ENCODE data around the gene ZFR2. TPM values are rescaled to one million over a fixed set of nuclear protein-coding genes. Genes with fewer than 3 reads are reported as not detected.

Gene ZFR2
- polyA plus RNA-seq, 3 donors, result not detected

DNA sequence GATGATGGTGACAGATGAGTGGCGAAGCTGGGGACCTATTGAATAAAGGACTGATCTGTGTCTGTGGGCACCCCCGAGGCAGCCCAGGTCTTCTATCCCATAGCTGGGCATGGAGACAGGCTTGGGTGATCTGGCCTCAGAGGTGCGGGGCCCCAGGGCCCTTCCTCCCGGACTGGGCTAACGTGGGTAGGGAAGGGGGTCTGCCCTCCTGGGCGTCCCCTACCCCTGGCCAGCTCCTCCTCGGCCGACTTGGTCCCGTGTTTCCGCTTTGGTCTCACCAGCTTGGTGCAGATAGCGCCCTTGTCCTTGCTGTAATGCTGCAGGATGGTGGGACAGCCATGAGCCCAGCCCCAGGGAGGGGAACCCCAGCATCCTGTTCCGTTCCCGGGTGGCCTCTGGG is 85.9 kb downstream of the ZFR2 start:
- intact Hi-C loops (cut with micrococcal nuclease), result no loop called here

DNA sequence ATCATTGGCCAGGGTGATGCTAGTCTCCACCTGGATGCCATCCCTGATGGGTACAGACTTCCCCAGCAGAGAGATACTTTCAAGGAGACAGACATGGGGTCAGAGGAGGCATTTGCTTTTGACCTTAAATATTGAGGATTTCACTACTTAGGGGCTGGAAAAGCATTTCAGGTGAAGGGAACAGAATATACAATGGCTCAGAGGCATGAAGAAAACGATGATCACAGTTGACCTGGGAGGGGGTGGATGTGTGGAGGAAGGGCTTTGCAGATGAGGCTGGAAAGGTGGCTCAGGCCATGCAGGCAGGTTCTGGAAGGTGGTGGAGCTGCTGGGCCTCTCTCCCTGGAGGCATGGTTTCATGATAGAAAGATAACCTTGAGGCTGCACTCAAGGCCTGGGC is 86.5 kb downstream of the ZFR2 start:
- no peak overlapping the region for H3K27ac Mint-ChIP-seq
- H3K4me1 ChIP-seq (ENCODE audit: control insufficient read depth in 1 of 2, insufficient read depth in 2 of 2, low read length in 2 of 2), result peaks cover 7 to 15% of the 10 kb centered on the region in 2 donors
- no peak overlapping the region for H3K9ac ChIP-seq (ENCODE audit: insufficient read depth, low read length, poor library complexity, severe bottlenecking)

More for the DNA sequence above, 85.9 kb downstream of the ZFR2 start:
- Mint-ChIP-seq H3K27me3 (ENCODE audit: low read depth in 3 of 3) (peaks cover 14 to 27% (median 17%) of the 10 kb centered on the region in 3 donors), H3K9me3 (peaks cover 19 to 35% (median 23%) of the 10 kb centered on the region in 7 donors), H3K36me3 (peaks cover 1 to 7% of the 10 kb centered on the region in 2 donors), H3K4me1 (peaks cover 9% of the 10 kb centered on the region), H3K4me3 (no peak overlapping the region), H3K27ac (peak overlapping the region in 1 of 7 donors; percentile 45)
- Histone ChIP-seq H3K4me1 (ENCODE audit: control insufficient read depth in 1 of 2, insufficient read depth in 2 of 2, low read length in 2 of 2) (peaks cover 7 to 15% of the 10 kb centered on the region in 2 donors), H3K9ac (ENCODE audit: insufficient read depth, low read length, poor library complexity, severe bottlenecking) (no peak overlapping the region), H3K79me2 (ENCODE audit: insufficient read depth, low read length) (no peaks in the 10 kb centered on the region), H3K27ac (ENCODE audit: low read depth in 1 of 2, low read length in 2 of 2) (no peak overlapping the region), H3K4me3 (replicated peaks in 1 of 3; ENCODE audit: low read depth in 2 of 3, low read length in 3 of 3) (no peak overlapping the region), H3K4me2 (replicated peaks; ENCODE audit: extremely low read depth, low read length, poor library complexity, severe bottlenecking) (no peak overlapping the region), H3K27me3 (ENCODE audit: control insufficient read depth in 2 of 2, insufficient read depth in 2 of 2, low read length in 2 of 2) (peaks cover 0 to 13% of the 10 kb centered on the region in 2 donors), H4K20me1 (ENCODE audit: insufficient read depth, low read length) (no peaks in the 10 kb centered on the region), H3K9me3 (replicated peaks in 1 of 2; ENCODE audit: control insufficient read depth in 1 of 2, insufficient read depth in 1 of 2, low read length in 2 of 2) (peaks cover 22 to 32% of the 10 kb centered on the region in 2 donors), H3K36me3 (replicated peaks in 1 of 2; ENCODE audit: control insufficient read depth in 1 of 2, insufficient read depth in 2 of 2, low read length in 2 of 2) (no peaks in the 10 kb centered on the region), H2AFZ (ENCODE audit: insufficient read depth, low read depth, low read length, poor library complexity, severe bottlenecking) (no peak overlapping the region)
- DNase-seq, result no peak
- TF ChIP-seq, protein P1, sequence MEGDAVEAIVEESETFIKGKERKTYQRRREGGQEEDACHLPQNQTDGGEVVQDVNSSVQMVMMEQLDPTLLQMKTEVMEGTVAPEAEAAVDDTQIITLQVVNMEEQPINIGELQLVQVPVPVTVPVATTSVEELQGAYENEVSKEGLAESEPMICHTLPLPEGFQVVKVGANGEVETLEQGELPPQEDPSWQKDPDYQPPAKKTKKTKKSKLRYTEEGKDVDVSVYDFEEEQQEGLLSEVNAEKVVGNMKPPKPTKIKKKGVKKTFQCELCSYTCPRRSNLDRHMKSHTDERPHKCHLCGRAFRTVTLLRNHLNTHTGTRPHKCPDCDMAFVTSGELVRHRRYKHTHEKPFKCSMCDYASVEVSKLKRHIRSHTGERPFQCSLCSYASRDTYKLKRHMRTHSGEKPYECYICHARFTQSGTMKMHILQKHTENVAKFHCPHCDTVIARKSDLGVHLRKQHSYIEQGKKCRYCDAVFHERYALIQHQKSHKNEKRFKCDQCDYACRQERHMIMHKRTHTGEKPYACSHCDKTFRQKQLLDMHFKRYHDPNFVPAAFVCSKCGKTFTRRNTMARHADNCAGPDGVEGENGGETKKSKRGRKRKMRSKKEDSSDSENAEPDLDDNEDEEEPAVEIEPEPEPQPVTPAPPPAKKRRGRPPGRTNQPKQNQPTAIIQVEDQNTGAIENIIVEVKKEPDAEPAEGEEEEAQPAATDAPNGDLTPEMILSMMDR (IDR thresholded peaks at IDR 0.05), result no peak
- 90% methylated on average over 7 of the region's 13 CpGs for WGBS (ENCODE audit: insufficient coverage)

More for the DNA sequence above, 86.5 kb downstream of the ZFR2 start:
- DNase-seq, result no peak
- no peak overlapping the region for H3K4me3 Mint-ChIP-seq
- H3K4me3 ChIP-seq (replicated peaks in 1 of 3; ENCODE audit: low read depth in 2 of 3, low read length in 3 of 3), result no peak overlapping the region
- no peak overlapping the region for H2AFZ ChIP-seq (ENCODE audit: insufficient read depth, low read depth, low read length, poor library complexity, severe bottlenecking)
- H3K36me3 ChIP-seq (replicated peaks in 1 of 2; ENCODE audit: control insufficient read depth in 1 of 2, insufficient read depth in 2 of 2, low read length in 2 of 2), result no peaks in the 10 kb centered on the region
- intact Hi-C loops (cut with micrococcal nuclease), result no loop called here
- peaks cover 22 to 32% of the 10 kb centered on the region in 2 donors for H3K9me3 ChIP-seq (replicated peaks in 1 of 2; ENCODE audit: control insufficient read depth in 1 of 2, insufficient read depth in 1 of 2, low read length in 2 of 2)
- WGBS (ENCODE audit: insufficient coverage), result 100% methylated on average over 1 of the region's 1 CpG
- no peaks in the 10 kb centered on the region for H4K20me1 ChIP-seq (ENCODE audit: insufficient read depth, low read length)
- peaks cover 0 to 13% of the 10 kb centered on the region in 2 donors for H3K27me3 ChIP-seq (ENCODE audit: control insufficient read depth in 2 of 2, insufficient read depth in 2 of 2, low read length in 2 of 2)
- peaks cover 9% of the 10 kb centered on the region for H3K4me1 Mint-ChIP-seq
- peaks cover 1 to 7% of the 10 kb centered on the region in 2 donors for H3K36me3 Mint-ChIP-seq
- no peak overlapping the region for H3K27ac ChIP-seq (ENCODE audit: low read depth in 1 of 2, low read length in 2 of 2)
- H3K27me3 Mint-ChIP-seq (ENCODE audit: low read depth in 3 of 3), result peaks cover 14 to 26% (median 15%) of the 10 kb centered on the region in 3 donors
- H3K9me3 Mint-ChIP-seq, result peaks cover 19 to 35% (median 23%) of the 10 kb centered on the region in 7 donors
- H3K79me2 ChIP-seq (ENCODE audit: insufficient read depth, low read length), result no peaks in the 10 kb centered on the region
- no peak overlapping the region for H3K4me2 ChIP-seq (replicated peaks; ENCODE audit: extremely low read depth, low read length, poor library complexity, severe bottlenecking)
- TF ChIP-seq, protein P1 (IDR thresholded peaks at IDR 0.05), result no peak
